Osteoblast (primary cell): Measurements from ENCODE around the gene CADPS2. TPM values are rescaled to one million over a fixed set of nuclear protein-coding genes. Genes with fewer than 3 reads are reported as not detected.

Experiments
- DNase-seq: peaks from one replicate; pipeline ENCODE4 v3.0.0; 2011; ENCODE audit warnings: low spot score, mixed read lengths; ENCODE audit not compliant: insufficient read length; ENCODE audit errors: missing footprints
- H2AFZ ChIP-seq: 2 replicates; pipeline ENCODE4 v1.6.0; 2011; ENCODE audit warnings: mild to moderate bottlenecking, low read length
- H3K27ac ChIP-seq: 2 replicates; pipeline ENCODE4 v1.5.1; 2011; ENCODE audit warnings: mild to moderate bottlenecking, low read depth, low read length, moderate library complexity
- H3K27me3 ChIP-seq: 2 replicates; pipeline ENCODE4 v1.6.0; 2012; ENCODE audit warnings: mild to moderate bottlenecking, control low read depth, inconsistent platforms, low read length, moderate library complexity; ENCODE audit not compliant: insufficient read depth
- H3K36me3 ChIP-seq: 2 replicates; pipeline ENCODE4 v1.5.1; 2011; ENCODE audit warnings: mild to moderate bottlenecking, low read length, control low read depth, moderate library complexity; ENCODE audit not compliant: insufficient read depth
- H3K4me1 ChIP-seq: 2 replicates; pipeline ENCODE4 v1.5.1; 2011; ENCODE audit warnings: mild to moderate bottlenecking, low read length, control low read depth, moderate library complexity; ENCODE audit not compliant: insufficient read depth
- H3K4me2 ChIP-seq: 2 replicates; pipeline ENCODE4 v1.6.0; 2011; ENCODE audit warnings: mild to moderate bottlenecking, low read length; ENCODE audit not compliant: insufficient read depth
- H3K4me3 ChIP-seq: fragments of 200-600 bp; sonication (generic); 3 replicates; pipeline ENCODE4 v1.5.1; 2012; ENCODE audit warnings: mild to moderate bottlenecking, low read length, inconsistent platforms; ENCODE audit not compliant: insufficient read depth
- H3K79me2 ChIP-seq: 2 replicates; pipeline ENCODE4 v1.6.0; 2012; ENCODE audit warnings: mild to moderate bottlenecking, low read length, control low read depth, inconsistent platforms; ENCODE audit not compliant: insufficient read depth
- H3K9me3 ChIP-seq: 2 replicates; pipeline ENCODE4 v1.5.1; 2011; ENCODE audit warnings: low read depth, low read length, control low read depth
- H4K20me1 ChIP-seq: 2 replicates; pipeline ENCODE4 v1.6.0; 2012; ENCODE audit warnings: mild to moderate bottlenecking, low read length, control low read depth; ENCODE audit not compliant: insufficient read depth
- CTCF ChIP-seq: IDR thresholded peaks from 2 replicates; pipeline ENCODE4 v1.5.1; 2011; ENCODE audit warnings: mild to moderate bottlenecking, low read depth, low read length, moderate library complexity; ENCODE audit errors: extremely low read depth
- total RNA-seq: library from RNA; depleted of rRNA; stranded (reverse); fragments of >200 nt; gene quantifications from 2 replicates; pipeline ENCODE4 v1.2.3, GENCODE V29; 2012

Gene CADPS2
- total RNA-seq, 1 donor, result 21.7 TPM

GRCh38 chr7:122767339-122767738 lies 118.9 kb downstream of the CADPS2 start:
- Histone ChIP-seq H3K36me3 (no peaks in the 10 kb centered on the region), H3K27me3 (no peaks in the 10 kb centered on the region), H3K27ac (no peak overlapping the region), H3K79me2 (no peaks in the 10 kb centered on the region), H2AFZ (no peak overlapping the region), H3K4me1 (no peaks in the 10 kb centered on the region), H3K4me3 (no peak overlapping the region), H4K20me1 (no peaks in the 10 kb centered on the region), H3K9me3 (no peaks in the 10 kb centered on the region), H3K4me2 (no peak overlapping the region)
- no peak for DNase-seq
- no peak for TF ChIP-seq CTCF

DNA sequence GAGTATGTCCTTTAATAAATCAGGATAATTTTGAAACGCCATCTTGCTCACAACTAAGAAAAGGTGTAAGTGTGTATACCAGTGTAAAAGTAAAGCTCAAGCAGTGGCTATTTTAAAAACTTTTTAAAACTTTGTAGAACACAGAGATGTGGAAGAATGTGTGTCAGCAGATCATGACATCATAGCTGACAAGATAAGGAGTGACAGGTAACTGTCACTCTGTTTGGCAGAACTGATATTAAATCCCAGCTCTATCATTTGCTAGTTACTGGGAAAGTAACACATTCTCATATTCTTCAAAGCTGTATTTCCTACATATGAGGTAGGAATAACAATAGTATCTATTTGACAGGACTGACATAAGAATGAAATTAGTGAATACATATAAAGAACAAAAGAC lies 119.7 kb downstream of the CADPS2 start:
- no peak overlapping the region for H3K27ac ChIP-seq
- H2AFZ ChIP-seq, result no peak overlapping the region
- no peaks in the 10 kb centered on the region for H3K27me3 ChIP-seq
- H3K36me3 ChIP-seq, result no peaks in the 10 kb centered on the region
- H3K4me3 ChIP-seq, result no peak overlapping the region
- no peak for DNase-seq
- no peaks in the 10 kb centered on the region for H3K79me2 ChIP-seq
- H3K9me3 ChIP-seq, result no peaks in the 10 kb centered on the region
- H4K20me1 ChIP-seq, result no peaks in the 10 kb centered on the region
- TF ChIP-seq CTCF, result no peak
- no peaks in the 10 kb centered on the region for H3K4me1 ChIP-seq
- H3K4me2 ChIP-seq, result no peak overlapping the region

- no peak for DNase-seq
- Histone ChIP-seq H2AFZ (no peak overlapping the region), H3K4me2 (no peak overlapping the region), H3K79me2 (no peaks in the 10 kb centered on the region), H3K4me1 (no peaks in the 10 kb centered on the region), H3K4me3 (no peak overlapping the region), H4K20me1 (no peaks in the 10 kb centered on the region), H3K9me3 (no peaks in the 10 kb centered on the region), H3K36me3 (no peaks in the 10 kb centered on the region), H3K27ac (no peak overlapping the region), H3K27me3 (no peaks in the 10 kb centered on the region)
- no peak for TF ChIP-seq CTCF
These were observed 121.4 kb downstream of the CADPS2 start for GRCh38 chr7:122764902-122765301.

GRCh38 chr7:122764020-122764419 lies 122.2 kb downstream of the CADPS2 start:
- Histone ChIP-seq H3K4me3 (no peak overlapping the region), H3K9me3 (no peaks in the 10 kb centered on the region), H3K27ac (no peak overlapping the region), H4K20me1 (no peaks in the 10 kb centered on the region), H3K79me2 (no peaks in the 10 kb centered on the region), H3K4me1 (no peaks in the 10 kb centered on the region), H3K36me3 (no peaks in the 10 kb centered on the region), H3K4me2 (no peak overlapping the region), H3K27me3 (no peaks in the 10 kb centered on the region), H2AFZ (no peak overlapping the region)
- DNase-seq, result no peak
- no peak for TF ChIP-seq CTCF
